ENCODE data around the gene CHN1.

DNA sequence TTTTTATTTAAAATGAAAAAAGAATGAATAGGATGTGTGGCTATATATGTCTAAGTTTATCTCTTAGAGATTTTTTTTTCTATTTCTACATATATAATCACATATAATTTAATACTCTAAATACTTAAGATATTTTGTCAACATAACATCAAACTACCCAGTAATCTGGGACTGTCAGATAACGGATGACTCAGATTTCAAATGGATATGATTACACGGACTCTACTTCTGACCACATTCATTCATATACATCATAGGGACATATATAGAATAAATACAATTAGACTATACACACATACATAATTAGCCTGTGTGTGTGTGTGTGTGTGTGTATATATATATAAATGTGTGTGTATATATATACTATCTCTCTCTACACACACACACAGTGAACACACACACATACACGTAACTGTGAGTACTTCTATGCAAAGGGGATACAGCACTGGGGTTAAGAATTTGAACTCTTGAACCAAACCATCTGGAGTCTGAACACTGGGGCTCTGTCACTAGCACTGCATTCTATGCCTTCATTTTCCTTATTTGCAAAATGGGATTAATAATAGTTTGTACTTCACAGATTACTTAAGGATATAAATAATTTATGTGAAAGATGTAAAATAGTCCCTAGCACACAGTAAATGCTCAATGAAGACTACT is 59.5 kb downstream of the CHN1 start:
- TF ChIP-seq, protein P1, sequence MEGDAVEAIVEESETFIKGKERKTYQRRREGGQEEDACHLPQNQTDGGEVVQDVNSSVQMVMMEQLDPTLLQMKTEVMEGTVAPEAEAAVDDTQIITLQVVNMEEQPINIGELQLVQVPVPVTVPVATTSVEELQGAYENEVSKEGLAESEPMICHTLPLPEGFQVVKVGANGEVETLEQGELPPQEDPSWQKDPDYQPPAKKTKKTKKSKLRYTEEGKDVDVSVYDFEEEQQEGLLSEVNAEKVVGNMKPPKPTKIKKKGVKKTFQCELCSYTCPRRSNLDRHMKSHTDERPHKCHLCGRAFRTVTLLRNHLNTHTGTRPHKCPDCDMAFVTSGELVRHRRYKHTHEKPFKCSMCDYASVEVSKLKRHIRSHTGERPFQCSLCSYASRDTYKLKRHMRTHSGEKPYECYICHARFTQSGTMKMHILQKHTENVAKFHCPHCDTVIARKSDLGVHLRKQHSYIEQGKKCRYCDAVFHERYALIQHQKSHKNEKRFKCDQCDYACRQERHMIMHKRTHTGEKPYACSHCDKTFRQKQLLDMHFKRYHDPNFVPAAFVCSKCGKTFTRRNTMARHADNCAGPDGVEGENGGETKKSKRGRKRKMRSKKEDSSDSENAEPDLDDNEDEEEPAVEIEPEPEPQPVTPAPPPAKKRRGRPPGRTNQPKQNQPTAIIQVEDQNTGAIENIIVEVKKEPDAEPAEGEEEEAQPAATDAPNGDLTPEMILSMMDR (IDR thresholded peaks at IDR 0.05), result no peak
- no peak for TF ChIP-seq EZH2phosphoT487 (IDR thresholded peaks at IDR 0.05)
- TF ChIP-seq EZH2 (IDR thresholded peaks at IDR 0.05), result no peak

Data from neural progenitor cell (in vitro differentiated cells).